ENCODE results near the gene SLC35F5.

- TF ChIP-seq EZH2 (IDR thresholded peaks at IDR 0.05; ENCODE audit: borderline replicate concordance, insufficient read depth, low read length, poor library complexity, severe bottlenecking): no peak
- no peak for TF ChIP-seq TAF1 (IDR thresholded peaks at IDR 0.05; ENCODE audit: low read depth)
- TF ChIP-seq EP300 (conservative IDR thresholded peaks at IDR 0.05; ENCODE audit: poor library complexity, severe bottlenecking): no peak
- TF ChIP-seq POLR2AphosphoS5 (IDR thresholded peaks at IDR 0.05): no peak
Observed at GRCh38 chr2:113677330-113677729, 79.1 kb downstream of the SLC35F5 start.

Measured in neural cell (in vitro differentiated cells).